GM19395 (cell line): Measurements from ENCODE around the gene KCNH2.

ENCODE experiments used
- ATAC-seq: cut with Tn5 transposase; IDR thresholded peaks from one replicate; pipeline ENCODE4 v1.9.1; 2021; ENCODE audit warnings: mild to moderate bottlenecking, moderate library complexity; ENCODE audit not compliant: unreplicated experiment

KCNH2 gene

DNA sequence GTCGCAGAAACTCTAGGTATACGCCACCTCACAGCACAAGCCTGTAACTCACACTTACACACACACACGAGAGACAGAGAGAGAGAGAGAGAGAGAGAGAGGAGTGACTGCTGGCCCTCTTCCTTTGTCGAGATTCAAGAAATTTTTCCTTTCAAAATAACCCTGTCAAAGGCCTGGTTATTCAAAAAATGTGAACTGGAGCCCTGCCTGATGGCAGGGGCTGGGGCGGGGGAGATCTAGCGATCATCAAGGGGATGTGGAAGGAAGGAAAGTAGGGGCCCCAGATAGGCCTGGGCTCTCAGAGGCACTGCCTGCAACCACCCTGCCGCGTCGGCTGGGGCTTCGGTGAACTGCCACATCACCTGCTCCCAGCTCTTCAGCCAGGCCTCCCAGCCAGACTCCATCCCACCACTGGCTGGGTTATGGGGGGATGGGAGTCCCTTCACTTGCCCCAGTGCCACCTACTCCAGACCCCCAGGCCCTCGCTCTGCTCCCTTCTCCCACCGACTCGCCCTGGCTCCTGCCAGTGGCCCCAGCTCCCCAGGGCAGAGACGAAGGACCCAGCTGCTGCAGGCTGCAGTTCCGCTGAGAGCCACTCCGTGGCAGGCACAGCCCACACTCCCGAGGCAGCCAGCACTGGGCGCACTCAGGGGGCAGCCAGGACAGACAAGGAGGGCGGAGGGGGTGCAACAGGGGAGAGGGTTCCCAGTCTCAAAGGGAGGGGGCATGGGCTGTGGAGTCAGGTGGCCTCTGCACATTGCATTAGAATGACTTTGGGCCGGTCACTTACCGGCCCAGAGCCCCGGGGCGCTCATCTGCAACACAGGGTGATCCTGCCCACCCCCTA is 15.3 kb downstream of the KCNH2 start:
- ATAC-seq: peak; percentile 78

DNA sequence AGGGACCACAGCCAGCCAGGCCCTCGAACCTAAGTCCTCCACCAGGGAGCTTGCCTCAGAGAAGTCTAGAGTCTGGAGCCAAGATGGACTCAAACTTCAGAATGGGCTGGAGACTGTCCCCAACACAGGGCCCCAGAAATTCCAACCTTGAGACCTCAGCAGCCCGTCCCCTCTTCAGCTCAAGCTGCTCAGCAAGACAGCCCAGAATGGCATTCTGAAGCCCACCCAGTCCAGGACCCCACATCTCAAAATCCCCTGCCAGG is 15.9 kb downstream of the KCNH2 start:
- ATAC-seq: no peak

DNA sequence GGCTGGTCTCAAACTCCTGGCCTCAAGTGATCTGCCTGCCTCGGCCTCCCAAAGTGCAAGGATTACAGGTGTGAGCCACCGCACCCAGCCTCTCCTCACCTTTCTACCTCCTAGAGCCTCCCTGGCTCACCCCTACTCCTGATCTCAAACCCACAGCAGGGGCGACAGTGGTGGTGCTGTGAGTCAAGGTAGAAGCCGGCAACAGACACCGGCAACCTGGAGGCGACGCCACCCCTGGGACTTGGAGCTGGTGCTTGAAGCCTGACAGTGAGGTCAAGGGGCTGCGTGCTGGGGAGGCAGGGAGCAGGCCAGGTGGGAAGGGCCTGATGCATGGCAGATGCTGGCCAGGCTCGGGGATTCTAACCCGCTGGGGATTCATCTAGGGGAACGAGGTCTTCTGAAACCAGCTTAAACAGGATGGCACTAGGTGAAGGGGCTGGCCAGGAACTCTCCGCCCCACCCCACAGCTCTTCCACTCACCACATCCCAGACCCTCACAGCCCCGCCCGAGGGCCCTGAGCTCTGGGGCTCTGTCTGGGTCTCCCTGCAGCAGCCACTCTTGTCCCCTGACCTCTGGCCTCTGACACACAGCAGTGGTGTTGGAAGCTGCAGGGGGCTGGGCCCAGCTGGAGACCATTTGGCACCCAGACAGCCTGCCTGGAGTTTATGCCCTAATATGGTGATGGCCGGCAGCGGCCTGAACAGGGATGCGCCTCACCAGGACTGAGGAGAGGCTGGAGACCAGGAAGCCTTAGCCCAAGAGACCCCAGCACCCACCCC is 16.4 kb downstream of the KCNH2 start:
- no peak for ATAC-seq

DNA sequence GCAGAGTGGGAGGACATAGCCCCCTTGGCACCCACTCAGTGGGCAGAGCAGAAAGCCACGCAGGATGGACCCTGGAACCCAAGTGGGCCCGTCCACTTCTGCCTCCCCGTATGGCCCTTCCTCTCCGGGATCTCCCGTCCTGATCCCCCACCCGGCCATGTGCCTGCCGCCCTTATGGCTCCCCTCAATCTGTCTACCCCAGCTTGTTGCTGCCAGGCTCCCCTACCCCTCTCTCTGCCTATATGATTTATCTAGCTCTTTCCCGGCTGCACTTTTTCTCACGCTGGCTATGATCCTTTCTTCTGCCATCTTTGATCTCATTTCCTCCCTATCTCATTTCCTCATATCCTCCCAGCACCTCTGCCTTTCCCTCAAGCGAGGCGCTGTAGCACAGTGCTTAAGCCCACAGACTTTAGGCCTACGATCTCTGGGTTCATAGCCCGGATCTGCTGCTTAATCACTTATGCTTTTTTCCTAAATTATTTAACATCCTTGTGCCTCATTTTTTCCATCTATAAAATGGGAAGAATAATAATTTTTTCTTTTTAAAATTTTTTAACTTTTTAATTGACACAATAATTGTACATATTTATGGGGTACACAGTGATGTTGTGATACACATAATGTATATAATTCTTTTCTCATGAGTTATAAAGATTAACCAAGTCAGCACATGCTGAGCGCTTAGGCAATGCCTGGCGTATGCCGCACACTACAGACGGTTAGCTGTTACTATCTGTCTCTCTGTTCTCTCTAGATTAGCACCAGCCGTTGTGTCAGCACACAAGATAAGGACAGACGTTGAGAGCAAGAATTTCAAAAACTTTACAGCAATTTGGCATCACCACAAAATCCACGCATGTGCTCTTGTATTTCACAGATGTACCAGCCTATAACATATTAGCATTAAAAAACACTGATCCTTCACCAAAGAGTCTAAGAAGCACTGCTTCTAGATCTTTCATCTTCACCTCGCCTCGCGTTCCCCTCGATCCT is 18.1 kb downstream of the KCNH2 start:
- ATAC-seq: no peak

DNA sequence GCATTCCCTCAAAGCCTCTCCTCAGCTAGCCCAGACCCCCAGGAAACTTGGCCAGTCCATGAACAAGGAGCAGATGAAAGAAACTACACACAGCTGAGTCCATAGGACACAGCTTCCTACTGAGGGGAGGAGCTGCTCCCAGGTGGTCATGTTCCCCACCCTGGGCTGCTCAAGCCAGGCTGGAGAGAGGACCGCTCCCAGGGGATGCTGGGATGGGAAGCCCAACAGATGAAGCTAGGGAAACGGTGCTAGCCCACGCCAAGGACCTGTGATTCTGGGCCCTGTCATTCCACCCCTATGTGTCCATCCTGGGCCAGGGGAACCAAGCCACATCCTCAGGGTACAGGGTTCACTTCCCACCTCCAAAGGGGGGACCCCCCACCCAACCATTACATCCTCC is 19.0 kb downstream of the KCNH2 start:
- ATAC-seq: no peak

DNA sequence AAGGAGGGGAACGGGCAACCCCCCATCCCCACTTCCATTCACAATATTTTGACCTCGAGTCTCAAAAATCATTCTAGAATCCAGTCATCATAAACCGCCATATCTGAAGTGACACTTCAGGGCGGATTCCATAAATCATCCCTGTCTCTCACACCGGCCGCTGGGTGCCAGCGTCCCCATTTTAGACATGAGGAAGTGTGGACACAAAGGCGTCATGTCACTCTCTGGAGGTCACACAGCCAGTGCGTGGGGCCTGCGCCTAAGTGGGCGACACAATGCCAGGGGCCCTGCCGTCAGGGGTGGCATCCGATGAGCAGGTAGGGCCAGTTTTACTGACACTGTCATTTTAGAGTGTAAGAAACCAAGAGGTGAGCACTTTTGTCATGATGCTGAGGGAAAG is 19.5 kb downstream of the KCNH2 start:
- ATAC-seq: no peak

DNA sequence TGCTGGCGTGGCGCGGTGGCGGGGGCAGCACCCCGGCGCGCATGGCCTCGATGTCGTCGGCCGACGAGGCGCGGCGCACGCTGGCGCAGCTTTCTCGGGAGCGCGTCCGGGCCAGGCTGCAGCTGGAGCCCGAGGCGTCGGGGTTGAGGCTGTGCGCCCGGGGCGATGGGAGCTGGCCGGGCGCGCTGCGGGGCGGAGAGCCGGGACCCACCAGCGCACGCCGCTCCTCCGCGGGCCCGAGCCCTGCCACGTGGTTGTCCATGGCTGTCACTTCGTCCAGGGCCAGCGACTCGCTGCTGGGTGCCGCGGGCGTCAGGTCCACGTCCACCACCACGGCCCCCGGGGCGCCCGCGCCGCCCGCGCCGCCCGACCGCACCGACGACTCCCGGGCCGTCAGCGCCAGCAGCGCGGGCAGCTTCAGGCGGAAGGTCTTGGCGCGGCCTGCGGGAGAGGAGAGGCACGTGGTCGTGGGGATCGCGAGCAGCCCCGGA is 20.0 kb downstream of the KCNH2 start:
- ATAC-seq: no peak

DNA sequence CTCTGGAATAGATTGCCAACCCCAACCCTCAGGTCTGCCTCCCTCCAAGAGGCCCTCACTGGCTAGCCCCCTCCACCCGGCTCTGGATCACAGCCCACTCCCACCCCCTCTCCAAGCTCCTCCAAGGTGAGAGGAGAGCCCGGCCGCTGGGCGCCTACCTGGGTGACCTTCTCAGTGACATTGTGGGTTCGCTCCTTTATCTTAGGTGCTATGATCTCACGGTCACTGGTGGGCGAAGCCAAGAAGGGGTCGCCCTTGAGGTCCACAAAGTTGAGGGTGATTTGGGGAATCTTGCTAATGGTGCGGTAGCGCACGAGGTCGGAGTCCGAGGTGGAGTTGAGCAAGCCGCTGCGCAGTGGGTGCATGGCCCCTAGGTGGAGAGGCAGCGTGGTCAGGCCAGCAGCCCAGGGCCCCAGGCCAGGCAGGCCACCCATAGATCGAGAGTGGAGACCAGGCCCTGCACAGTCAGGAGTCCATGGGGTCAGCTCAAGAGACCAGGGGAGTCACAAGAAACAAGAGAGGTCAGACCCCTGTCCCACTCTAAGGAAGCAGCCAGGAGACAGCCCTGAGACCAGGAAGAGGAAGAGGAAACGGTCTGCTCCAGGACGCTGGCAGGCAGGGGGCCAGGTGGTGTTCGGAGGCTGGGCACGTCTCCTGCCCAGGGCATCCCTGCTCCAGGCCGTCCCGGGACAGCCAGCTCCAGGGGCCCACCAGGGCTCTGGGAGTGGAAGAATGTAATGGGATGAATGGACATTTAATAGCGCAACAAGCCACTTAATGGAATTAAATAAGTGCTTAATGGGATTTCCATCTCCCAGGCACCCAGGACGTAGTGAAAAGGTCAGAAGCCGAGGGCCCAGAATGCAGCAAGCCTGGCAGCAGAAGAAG is 20.7 kb downstream of the KCNH2 start:
- ATAC-seq: no peak

DNA sequence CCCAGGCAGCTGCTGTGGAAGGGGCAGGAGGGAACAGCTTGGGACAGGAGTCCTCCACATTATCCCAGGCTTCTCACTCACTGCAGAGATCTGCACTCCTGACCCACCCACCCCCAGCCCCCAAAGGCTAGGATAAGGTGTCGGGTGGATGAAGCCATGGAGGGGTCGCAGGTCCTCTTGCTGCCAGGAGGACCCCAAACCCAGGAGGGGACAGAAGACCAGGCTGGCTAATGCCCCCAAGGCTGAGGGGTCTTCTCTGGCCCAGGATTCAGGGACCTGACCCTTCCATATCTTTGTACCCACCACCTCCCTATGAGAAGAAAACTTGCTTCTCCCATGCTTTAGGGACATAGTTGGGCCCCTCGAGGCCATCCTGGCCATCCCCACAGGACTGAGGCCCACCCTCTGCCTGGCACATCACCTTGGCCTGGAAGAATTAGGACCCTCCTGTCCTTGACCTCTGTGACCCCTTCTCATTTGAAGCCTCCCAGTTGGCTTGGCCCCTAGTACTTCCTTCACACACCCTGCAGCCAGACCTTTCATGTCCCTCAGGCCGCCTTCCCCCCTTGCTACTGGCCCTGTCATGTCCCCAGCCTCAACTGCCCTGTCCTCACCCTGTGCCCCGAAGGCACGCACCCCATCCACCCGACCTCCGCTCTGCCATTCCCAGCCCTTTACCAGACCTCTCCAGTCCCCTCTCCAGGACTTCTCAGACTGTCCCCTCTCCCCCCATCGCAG is 21.6 kb downstream of the KCNH2 start:
- no peak for ATAC-seq

DNA sequence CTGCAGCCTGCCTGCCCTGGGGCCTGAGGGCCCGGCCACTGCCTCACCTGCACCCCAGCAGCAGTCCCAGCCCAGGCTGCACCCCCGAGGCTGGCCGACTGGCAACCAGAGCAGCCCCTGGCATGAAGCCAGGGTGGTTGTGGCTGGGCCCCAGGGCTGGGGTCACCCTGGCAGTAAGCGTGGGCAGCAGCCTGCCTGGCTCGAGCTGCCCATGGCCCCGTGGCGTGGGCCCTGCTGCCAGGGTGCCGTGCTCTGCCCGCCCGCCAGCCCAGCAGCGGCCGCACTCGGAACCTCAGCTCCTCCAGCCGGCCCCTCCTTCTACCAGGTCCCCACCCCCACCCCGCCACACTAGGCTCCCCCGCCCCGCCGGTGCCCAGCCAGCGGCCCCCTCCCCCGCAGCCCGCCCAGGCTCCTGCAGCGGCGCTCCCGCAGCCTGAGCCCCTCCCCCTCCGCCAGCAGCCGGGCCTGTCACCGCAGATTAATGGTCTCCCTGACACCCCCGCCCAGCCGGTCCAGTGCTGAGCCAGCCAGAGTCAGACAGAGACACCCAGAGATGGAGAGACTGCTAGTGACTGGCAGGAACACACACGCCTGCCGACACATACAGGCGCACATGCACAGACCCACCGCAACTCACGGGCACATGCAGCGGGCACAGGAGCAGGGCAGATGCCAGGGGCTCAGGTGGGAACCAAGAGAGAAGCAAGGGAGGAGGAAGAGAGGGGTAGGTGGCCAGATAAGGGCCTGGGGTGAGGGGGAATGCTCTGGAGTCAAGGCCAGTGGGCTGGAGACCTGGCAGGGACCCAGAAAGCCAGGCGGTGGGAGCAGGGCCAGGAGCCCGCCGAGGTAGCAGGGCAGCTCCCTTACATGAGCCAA is 22.4 kb downstream of the KCNH2 start:
- no peak for ATAC-seq

DNA sequence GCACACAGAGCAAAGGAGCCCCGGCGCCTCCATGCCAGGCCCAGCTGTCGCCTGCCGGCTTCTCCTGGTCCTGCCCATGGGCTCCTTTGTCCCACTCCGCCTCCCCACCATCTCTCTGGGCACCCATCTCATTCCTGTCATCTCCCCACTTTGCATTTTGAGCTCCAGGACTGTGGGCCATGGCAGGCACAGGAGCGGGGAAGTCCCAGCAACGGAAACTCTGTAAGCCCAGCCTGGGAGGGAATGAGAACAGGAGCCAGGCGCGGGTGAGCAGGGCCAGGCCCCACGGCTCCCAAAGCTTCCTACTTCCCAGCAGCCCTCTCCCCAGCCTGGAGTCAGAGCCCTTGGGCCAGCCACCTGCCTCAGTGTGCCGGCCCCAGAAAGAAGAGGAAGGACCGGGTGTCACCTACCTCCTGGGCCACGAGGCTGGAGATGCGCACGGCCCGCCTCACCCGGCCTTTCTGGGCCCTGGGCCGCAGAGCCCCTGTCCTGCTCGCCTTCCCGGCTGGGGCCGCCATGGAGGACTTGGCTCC is 23.1 kb downstream of the KCNH2 start:
- ATAC-seq: no peak

DNA sequence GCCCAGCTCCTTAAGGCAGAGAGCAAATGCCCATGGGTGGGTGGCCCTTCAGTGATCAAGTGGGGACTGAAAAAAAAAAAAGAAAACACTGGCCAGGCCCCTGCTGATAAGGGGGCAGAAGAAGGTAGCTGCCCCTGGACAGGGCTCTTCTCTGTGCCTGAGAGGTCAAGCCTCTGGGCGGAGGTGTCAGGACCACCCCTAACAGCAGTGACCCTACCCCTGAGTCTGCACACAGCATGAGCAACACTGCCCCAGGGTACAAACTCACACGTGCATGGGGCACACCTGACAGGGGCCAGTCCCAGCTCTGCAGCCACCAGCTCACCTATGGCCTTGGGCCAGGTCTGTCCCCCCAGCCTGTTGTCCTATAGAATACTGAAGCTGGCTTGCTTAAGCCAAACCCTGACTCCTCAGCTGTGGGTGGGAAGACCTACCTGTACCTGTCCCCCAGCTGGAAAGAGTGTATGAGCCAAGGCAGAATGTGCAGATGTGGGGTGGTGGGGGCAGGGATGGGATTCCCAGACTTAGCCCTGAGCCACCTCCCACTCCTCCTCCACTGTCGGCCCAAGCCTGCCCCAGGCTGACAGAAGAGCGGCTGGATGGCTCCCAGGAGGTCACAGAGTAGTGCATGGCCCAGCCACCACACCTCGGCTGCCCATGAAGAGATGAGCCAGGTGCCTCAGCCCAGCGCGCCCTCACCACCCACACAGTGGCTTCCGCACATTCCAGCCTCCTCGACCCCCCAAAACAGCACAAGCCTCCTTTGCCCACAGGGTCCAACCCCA is 23.7 kb downstream of the KCNH2 start:
- no peak for ATAC-seq

DNA sequence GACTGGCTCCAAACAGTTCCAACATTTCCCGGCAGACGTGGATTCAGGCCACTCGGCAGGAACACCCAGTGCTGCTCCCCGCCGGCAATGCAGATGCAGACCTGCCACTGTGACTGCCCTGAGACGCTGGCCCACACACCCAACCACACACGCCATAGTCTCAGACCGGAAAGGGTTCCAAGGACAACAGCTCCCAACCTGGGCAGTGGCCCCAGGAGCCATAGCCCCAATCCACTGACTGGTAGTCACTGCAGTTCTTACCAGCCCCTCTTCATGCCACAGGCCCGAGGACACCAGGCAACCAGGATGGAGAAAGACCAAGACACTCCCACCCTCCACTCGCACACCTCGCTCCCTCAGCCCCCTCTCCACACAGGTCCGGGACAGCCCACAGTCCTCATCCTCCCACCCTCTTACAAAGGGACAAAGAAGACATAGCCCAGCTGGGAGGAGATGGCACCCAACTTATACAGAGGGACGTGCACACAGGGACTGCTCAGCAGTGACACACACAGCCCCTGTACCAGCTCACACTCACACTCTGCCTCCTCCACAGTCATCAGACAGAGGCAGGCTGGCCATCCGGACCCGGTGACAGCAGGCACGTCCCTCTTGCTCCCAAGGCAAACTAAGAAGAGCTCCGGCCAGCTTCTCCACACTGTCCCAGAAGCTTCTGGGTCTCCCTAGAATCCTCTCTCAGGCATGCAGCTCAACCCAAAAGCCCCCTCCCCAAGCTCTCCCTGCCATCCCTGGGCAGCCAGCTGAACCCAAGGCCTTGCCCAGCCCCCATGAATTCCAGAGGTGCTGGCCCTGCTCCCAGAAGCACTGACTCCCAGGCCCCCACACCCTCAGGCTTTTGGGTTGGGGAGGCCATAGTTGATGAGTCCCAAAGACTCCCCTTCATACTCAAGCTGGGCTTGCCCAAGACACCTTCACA is 24.8 kb downstream of the KCNH2 start:
- no peak for ATAC-seq

DNA sequence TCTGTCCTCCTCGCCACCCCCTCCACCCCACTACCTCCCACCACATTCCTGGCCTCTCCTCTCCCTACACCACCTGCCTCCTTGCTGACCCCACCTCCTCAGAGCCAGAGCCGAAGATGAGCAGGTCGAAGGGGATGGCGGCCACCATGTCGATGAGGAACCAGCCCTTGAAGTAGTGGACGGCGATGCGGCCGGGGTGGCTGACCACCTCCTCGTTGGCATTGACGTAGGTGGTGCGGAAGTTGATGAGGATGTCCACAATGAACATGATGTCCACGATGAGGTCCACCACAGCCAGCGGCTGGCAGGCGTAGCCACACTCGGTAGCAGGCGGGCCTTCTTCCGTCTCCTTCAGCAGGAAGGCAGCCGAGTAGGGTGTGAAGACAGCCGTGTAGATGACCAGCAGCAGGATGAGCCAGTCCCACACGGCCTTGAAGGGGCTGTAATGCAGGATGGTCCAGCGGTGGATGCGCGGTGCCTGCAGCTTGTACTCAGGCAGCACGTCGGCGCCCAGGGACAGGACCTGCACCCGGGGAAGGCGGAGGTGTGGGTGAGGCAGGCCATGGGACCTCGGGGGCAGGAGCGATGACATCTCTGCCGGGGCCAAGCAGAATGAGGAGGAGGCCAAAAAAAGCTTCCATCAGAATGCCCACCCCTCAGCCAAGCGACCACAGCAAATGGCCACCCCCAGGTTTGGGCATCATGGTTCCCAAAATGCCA is 25.6 kb downstream of the KCNH2 start:
- ATAC-seq: no peak

DNA sequence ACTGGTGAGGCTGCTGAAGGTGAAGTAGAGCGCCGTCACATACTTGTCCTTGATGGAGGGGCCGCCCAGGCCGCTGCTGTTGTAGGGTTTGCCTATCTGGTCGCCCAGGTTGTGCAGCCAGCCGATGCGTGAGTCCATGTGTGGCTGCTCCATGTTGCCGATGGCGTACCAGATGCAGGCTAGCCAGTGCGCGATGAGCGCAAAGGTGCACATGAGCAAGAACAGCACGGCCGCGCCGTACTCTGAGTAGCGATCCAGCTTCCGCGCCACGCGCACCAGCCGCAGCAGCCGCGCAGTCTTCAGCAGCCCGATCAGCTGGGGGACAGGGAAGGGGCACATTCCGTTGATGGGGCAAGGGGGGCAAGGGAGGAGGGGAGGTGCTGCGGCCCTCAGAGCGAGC is 26.6 kb downstream of the KCNH2 start:
- ATAC-seq: no peak

DNA sequence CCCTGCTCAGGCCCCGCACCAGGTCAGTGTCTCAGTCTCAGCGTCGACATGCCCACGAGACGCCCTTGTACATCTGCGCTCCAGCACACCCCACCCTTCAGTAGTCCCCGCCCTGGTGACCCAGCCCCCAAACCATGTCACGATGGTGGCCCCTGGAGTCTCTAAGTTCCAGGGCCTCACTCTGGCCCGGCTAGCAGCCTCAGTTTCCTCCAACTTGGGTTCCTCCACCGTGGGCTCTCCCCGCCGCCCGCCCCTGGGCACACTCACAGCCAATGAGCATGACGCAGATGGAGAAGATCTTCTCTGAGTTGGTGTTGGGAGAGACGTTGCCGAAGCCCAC is 27.0 kb downstream of the KCNH2 start:
- no peak for ATAC-seq
